ENCODE results near the gene SHF. TPM values are rescaled to one million over a fixed set of nuclear protein-coding genes. Genes with fewer than 3 reads are reported as not detected.

The SHF gene
- total RNA-seq, 1 donor from 2014 or later: 4.6 TPM

- H3K36me3 Mint-ChIP-seq (ENCODE audit: low read depth, unreplicated experiment): no peaks in the 10 kb centered on the region
- FAIRE-seq (peak; percentile 93), DNase-seq (ENCODE audit: low read depth) (peak; percentile 91)
- H2AFZ ChIP-seq (ENCODE audit: low read depth, low read length): no peak overlapping the region
- no peaks in the 10 kb centered on the region for H3K9me3 Mint-ChIP-seq (ENCODE audit: unreplicated experiment)
- H3K9me3 ChIP-seq (ENCODE audit: insufficient read depth, low read depth, low read length): no peaks in the 10 kb centered on the region
- TF ChIP-seq EZH2 (IDR thresholded peaks at IDR 0.05; ENCODE audit: insufficient read depth, low read length) (no peak), CTCF (IDR thresholded peaks at IDR 0.05; ENCODE audit: insufficient read depth, low read depth, low read length) (no peak)
- no peaks in the 10 kb centered on the region for H3K27me3 ChIP-seq (ENCODE audit: insufficient read depth, low read length)
- peak overlapping the region; percentile 83 for H3K27ac Mint-ChIP-seq (ENCODE audit: unreplicated experiment)
- H3K4me3 ChIP-seq (ENCODE audit: insufficient read depth, low read depth, low read length): no peak overlapping the region
- H3K36me3 ChIP-seq (ENCODE audit: insufficient read depth, low read length): no peaks in the 10 kb centered on the region
- peaks cover 23% of the 10 kb centered on the region for H3K4me1 ChIP-seq (ENCODE audit: insufficient read depth, low read length)
- H3K27ac ChIP-seq (ENCODE audit: low read depth, low read length): peak overlapping the region; percentile 40
- peaks cover 6% of the 10 kb centered on the region for H3K27me3 Mint-ChIP-seq (ENCODE audit: low read depth, unreplicated experiment)
- H3K9ac ChIP-seq (ENCODE audit: low read length): no peak overlapping the region
- no peaks in the 10 kb centered on the region for H3K79me2 ChIP-seq (ENCODE audit: insufficient read depth, low read length)
- peak overlapping the region; percentile 48 for H3K4me2 ChIP-seq (ENCODE audit: low read length)
- no peaks in the 10 kb centered on the region for H4K20me1 ChIP-seq (ENCODE audit: insufficient read depth, low read length)
- peaks cover 22% of the 10 kb centered on the region for H3K4me1 Mint-ChIP-seq (ENCODE audit: low read depth, unreplicated experiment)
- H3K4me3 Mint-ChIP-seq (ENCODE audit: unreplicated experiment): no peak overlapping the region
Measured at GRCh38 chr15:45157974-45158373, 29.8 kb downstream of the SHF start.

- H3K27me3 ChIP-seq (ENCODE audit: insufficient read depth, low read length): no peaks in the 10 kb centered on the region
- H3K9me3 ChIP-seq (ENCODE audit: insufficient read depth, low read depth, low read length): no peaks in the 10 kb centered on the region
- H3K36me3 ChIP-seq (ENCODE audit: insufficient read depth, low read length): no peaks in the 10 kb centered on the region
- peak overlapping the region; percentile 51 for H3K4me2 ChIP-seq (ENCODE audit: low read length)
- H3K27ac Mint-ChIP-seq (ENCODE audit: unreplicated experiment): peak overlapping the region; percentile 41
- H3K27me3 Mint-ChIP-seq (ENCODE audit: low read depth, unreplicated experiment): peaks cover 6% of the 10 kb centered on the region
- H3K9ac ChIP-seq (ENCODE audit: low read length): peak overlapping the region; percentile 3
- peaks cover 15% of the 10 kb centered on the region for H3K4me1 ChIP-seq (ENCODE audit: insufficient read depth, low read length)
- no peaks in the 10 kb centered on the region for H3K9me3 Mint-ChIP-seq (ENCODE audit: unreplicated experiment)
- peaks cover 4% of the 10 kb centered on the region for H3K36me3 Mint-ChIP-seq (ENCODE audit: low read depth, unreplicated experiment)
- H3K4me1 Mint-ChIP-seq (ENCODE audit: low read depth, unreplicated experiment): peaks cover 17% of the 10 kb centered on the region
- no peaks in the 10 kb centered on the region for H3K79me2 ChIP-seq (ENCODE audit: insufficient read depth, low read length)
- peak; percentile 81 for FAIRE-seq
- DNase-seq (ENCODE audit: low read depth): peak; percentile 89
- H2AFZ ChIP-seq (ENCODE audit: low read depth, low read length): no peak overlapping the region
- peak overlapping the region; percentile 32 for H3K27ac ChIP-seq (ENCODE audit: low read depth, low read length)
- no peak overlapping the region for H3K4me3 ChIP-seq (ENCODE audit: insufficient read depth, low read depth, low read length)
- no peaks in the 10 kb centered on the region for H4K20me1 ChIP-seq (ENCODE audit: insufficient read depth, low read length)
- TF ChIP-seq CTCF (IDR thresholded peaks at IDR 0.05; ENCODE audit: insufficient read depth, low read depth, low read length) (no peak), EZH2 (IDR thresholded peaks at IDR 0.05; ENCODE audit: insufficient read depth, low read length) (no peak)
- no peak overlapping the region for H3K4me3 Mint-ChIP-seq (ENCODE audit: unreplicated experiment)
Measured at GRCh38 chr15:45156744-45157455, 30.9 kb downstream of the SHF start.

- H3K36me3 ChIP-seq (ENCODE audit: insufficient read depth, low read length): no peaks in the 10 kb centered on the region
- H3K27me3 ChIP-seq (ENCODE audit: insufficient read depth, low read length): no peaks in the 10 kb centered on the region
- TF ChIP-seq EZH2 (IDR thresholded peaks at IDR 0.05; ENCODE audit: insufficient read depth, low read length): no peak
- no peak for TF ChIP-seq CTCF (IDR thresholded peaks at IDR 0.05; ENCODE audit: insufficient read depth, low read depth, low read length)
- no peak overlapping the region for H3K27ac Mint-ChIP-seq (ENCODE audit: unreplicated experiment)
- DNase-seq (ENCODE audit: low read depth) (no peak), FAIRE-seq (no peak)
- no peaks in the 10 kb centered on the region for H3K9me3 ChIP-seq (ENCODE audit: insufficient read depth, low read depth, low read length)
- H3K79me2 ChIP-seq (ENCODE audit: insufficient read depth, low read length): no peaks in the 10 kb centered on the region
- no peak overlapping the region for H3K4me2 ChIP-seq (ENCODE audit: low read length)
- peaks cover 9% of the 10 kb centered on the region for H3K36me3 Mint-ChIP-seq (ENCODE audit: low read depth, unreplicated experiment)
- peaks cover 11% of the 10 kb centered on the region for H3K27me3 Mint-ChIP-seq (ENCODE audit: low read depth, unreplicated experiment)
- peaks cover 15% of the 10 kb centered on the region for H3K4me1 ChIP-seq (ENCODE audit: insufficient read depth, low read length)
- H3K9me3 Mint-ChIP-seq (ENCODE audit: unreplicated experiment): peaks cover 1% of the 10 kb centered on the region
- peaks cover 17% of the 10 kb centered on the region for H3K4me1 Mint-ChIP-seq (ENCODE audit: low read depth, unreplicated experiment)
- H4K20me1 ChIP-seq (ENCODE audit: insufficient read depth, low read length): no peaks in the 10 kb centered on the region
- H3K4me3 Mint-ChIP-seq (ENCODE audit: unreplicated experiment): no peak overlapping the region
- H3K9ac ChIP-seq (ENCODE audit: low read length): no peak overlapping the region
- H2AFZ ChIP-seq (ENCODE audit: low read depth, low read length): no peak overlapping the region
- no peak overlapping the region for H3K4me3 ChIP-seq (ENCODE audit: insufficient read depth, low read depth, low read length)
- no peak overlapping the region for H3K27ac ChIP-seq (ENCODE audit: low read depth, low read length)
Measured at GRCh38 chr15:45155739-45156138, 32.0 kb downstream of the SHF start.
